Measurements from ENCODE around the gene TAPBP.
"Not testable (repeated sequence)": the region's sequence is repeated elsewhere in the genome, so short reads cannot be mapped to it uniquely, and the experiment has no call there.

GRCh38 chr6:33363486-33363885 lies 49.6 kb upstream of the TAPBP start:
- not testable (repeated sequence) for TF ChIP-seq CTCF (IDR thresholded peaks at IDR 0.05; ENCODE audit: borderline replicate concordance, extremely low read depth, low read length, poor library complexity, severe bottlenecking); EZH2 (IDR thresholded peaks at IDR 0.05; ENCODE audit: borderline replicate concordance, low read depth, low read length, severe bottlenecking)
